Rectal smooth muscle tissue (tissue), 1 donor: ENCODE results near the gene HSPA1L.

Experiments
- H3K27ac ChIP-seq: one replicate; pipeline ENCODE4 v1.7.0; 2013; ENCODE audit warnings: low read depth, low read length, inconsistent platforms
- H3K27me3 ChIP-seq: one replicate; pipeline ENCODE4 v1.7.0; 2013; ENCODE audit warnings: low read length; ENCODE audit not compliant: control insufficient read depth, insufficient read depth
- H3K36me3 ChIP-seq: one replicate; pipeline ENCODE4 v1.7.0; 2013; ENCODE audit warnings: low read length; ENCODE audit not compliant: control insufficient read depth, insufficient read depth
- H3K4me1 ChIP-seq: one replicate; pipeline ENCODE4 v1.7.0; 2013; ENCODE audit warnings: low read length; ENCODE audit not compliant: control insufficient read depth, insufficient read depth
- H3K4me3 ChIP-seq: one replicate; pipeline ENCODE4 v1.7.0; 2013; ENCODE audit warnings: low read length
- H3K9ac ChIP-seq: one replicate; pipeline ENCODE4 v1.7.0; 2013; ENCODE audit warnings: low read length

Gene HSPA1L

GRCh38 chr6:31775184-31775583 lies 39.9 kb downstream of the HSPA1L start:
- Histone ChIP-seq H3K9ac (no peak overlapping the region), H3K4me3 (no peak overlapping the region), H3K4me1 (no peaks in the 10 kb centered on the region), H3K27ac (no peak overlapping the region), H3K36me3 (peaks cover 3% of the 10 kb centered on the region), H3K27me3 (no peaks in the 10 kb centered on the region)

GRCh38 chr6:31771992-31772358 lies 43.1 kb downstream of the HSPA1L start:
- Histone ChIP-seq H3K4me3 (no peak overlapping the region), H3K27me3 (no peaks in the 10 kb centered on the region), H3K36me3 (no peaks in the 10 kb centered on the region), H3K4me1 (no peaks in the 10 kb centered on the region), H3K27ac (no peak overlapping the region), H3K9ac (no peak overlapping the region)

GRCh38 chr6:31770860-31771259 lies 44.2 kb downstream of the HSPA1L start:
- H3K9ac ChIP-seq, result no peak overlapping the region
- no peaks in the 10 kb centered on the region for H3K4me1 ChIP-seq
- no peak overlapping the region for H3K4me3 ChIP-seq
- H3K36me3 ChIP-seq, result no peaks in the 10 kb centered on the region
- H3K27ac ChIP-seq, result no peak overlapping the region
- H3K27me3 ChIP-seq, result no peaks in the 10 kb centered on the region

GRCh38 chr6:31769684-31770371 lies 45.3 kb downstream of the HSPA1L start:
- Histone ChIP-seq H3K27me3 (no peaks in the 10 kb centered on the region), H3K9ac (no peak overlapping the region), H3K36me3 (no peaks in the 10 kb centered on the region), H3K4me3 (no peak overlapping the region), H3K27ac (no peak overlapping the region), H3K4me1 (no peaks in the 10 kb centered on the region)

DNA sequence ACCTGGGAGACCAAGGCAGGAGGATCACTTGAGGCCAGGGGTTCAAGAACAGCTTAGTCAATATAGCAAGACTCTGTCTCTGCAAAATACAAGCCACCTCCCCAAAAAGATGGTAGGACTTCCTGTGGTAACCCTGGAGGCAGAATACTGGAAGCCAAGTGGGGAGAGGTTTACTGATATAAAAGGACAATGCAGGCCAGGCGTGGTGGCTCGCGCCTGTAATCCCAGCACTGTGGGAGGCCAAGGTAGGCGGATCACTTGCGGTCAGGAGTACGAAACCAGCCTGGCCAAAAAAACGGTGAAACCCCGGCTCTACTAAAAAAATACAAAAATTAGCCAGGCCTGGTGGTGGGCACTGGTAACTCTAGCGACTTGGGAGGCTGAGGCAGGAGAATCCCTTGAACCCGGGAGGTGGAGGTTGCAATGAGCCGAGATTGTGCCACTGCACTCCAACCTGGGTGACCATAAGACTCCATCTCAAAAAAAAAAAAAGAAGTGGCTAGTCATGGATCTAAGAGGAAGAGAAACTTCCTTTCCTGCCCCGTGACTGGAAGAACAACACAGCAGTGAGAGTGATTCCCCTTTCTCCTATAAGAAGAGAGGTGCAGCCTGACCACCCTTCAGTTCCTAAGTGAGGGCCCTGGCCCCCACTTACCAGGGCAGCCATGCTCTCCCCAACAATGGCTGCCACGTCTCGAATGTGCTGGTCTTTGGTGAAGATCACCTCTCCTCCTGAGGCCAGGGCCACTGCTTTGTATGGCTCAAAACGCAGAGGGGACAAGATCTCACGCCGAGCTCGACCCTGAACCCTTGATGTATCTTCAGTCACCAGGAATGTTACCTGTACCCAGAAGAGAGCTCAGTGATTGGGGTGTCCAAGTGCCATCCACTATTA lies 46.5 kb downstream of the HSPA1L start:
- H3K36me3 ChIP-seq, result no peaks in the 10 kb centered on the region
- H3K9ac ChIP-seq, result no peak overlapping the region
- no peak overlapping the region for H3K4me3 ChIP-seq
- no peaks in the 10 kb centered on the region for H3K4me1 ChIP-seq
- no peaks in the 10 kb centered on the region for H3K27me3 ChIP-seq
- H3K27ac ChIP-seq, result no peak overlapping the region

GRCh38 chr6:31767096-31767645 lies 47.9 kb downstream of the HSPA1L start:
- no peaks in the 10 kb centered on the region for H3K27me3 ChIP-seq
- no peaks in the 10 kb centered on the region for H3K4me1 ChIP-seq
- H3K27ac ChIP-seq, result no peak overlapping the region
- H3K36me3 ChIP-seq, result no peaks in the 10 kb centered on the region
- H3K4me3 ChIP-seq, result no peak overlapping the region
- H3K9ac ChIP-seq, result no peak overlapping the region

GRCh38 chr6:31765910-31766794 lies 48.9 kb downstream of the HSPA1L start:
- Histone ChIP-seq H3K27ac (no peak overlapping the region), H3K9ac (no peak overlapping the region), H3K36me3 (no peaks in the 10 kb centered on the region), H3K4me3 (peak overlapping the region; percentile 18), H3K4me1 (no peaks in the 10 kb centered on the region), H3K27me3 (no peaks in the 10 kb centered on the region)

DNA sequence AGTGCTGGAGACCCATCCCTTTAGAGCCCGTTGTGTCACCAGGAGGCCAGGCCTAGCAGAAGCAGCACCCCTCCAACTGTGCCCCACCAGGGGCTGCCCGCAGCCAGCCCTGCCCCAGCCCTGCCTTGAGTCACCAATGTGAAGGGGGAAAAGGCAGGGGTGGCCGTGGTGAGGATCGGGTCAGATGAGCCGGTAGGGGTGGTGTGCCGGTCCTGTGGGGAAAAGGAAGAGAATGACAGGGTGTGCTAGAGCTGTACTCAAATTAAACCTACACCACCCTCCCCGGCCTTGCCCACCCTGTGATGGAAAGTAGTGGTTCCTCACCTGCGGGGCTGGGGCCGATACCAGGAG lies 49.5 kb downstream of the HSPA1L start:
- no peaks in the 10 kb centered on the region for H3K36me3 ChIP-seq
- no peak overlapping the region for H3K27ac ChIP-seq
- H3K9ac ChIP-seq, result no peak overlapping the region
- no peak overlapping the region for H3K4me3 ChIP-seq
- H3K4me1 ChIP-seq, result no peaks in the 10 kb centered on the region
- H3K27me3 ChIP-seq, result no peaks in the 10 kb centered on the region

DNA sequence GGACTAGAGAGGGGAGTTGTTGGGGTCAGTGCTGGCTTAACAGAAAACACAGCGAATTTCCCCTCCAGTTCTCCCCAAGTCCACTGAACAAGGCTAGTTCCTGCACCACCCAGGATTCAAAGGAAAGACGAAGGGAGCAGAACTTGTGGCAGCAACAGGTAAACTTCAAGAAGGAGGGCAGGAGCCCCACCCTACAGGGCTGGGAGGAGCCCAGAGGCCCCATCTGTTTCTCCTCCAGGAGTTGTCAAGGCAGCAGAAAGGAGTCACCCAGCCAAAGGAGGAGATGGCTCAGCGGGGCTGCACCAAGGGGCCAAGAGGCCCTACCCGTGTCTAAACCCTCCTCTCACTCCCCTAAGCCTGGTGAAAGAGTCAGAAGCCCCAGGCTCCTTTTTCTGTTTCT lies 50.9 kb downstream of the HSPA1L start:
- Histone ChIP-seq H3K9ac (no peak overlapping the region), H3K27ac (no peak overlapping the region), H3K4me1 (no peaks in the 10 kb centered on the region), H3K27me3 (no peaks in the 10 kb centered on the region), H3K36me3 (no peaks in the 10 kb centered on the region), H3K4me3 (no peak overlapping the region)

DNA sequence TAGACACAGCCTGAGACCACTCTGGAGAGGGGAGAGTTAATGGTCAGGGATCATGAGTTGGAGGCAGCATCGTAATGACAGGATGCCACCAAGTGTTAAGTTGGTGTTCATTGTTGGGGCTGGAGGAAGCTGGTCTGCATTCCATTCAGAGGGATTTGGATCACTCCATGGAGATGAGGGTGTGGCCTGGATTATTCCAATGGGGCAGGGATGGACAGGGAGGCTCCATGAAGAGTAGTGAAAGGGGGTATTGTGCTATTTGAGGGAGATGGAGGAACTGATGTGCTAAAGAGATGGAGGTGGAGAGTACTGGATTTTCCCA lies 51.5 kb downstream of the HSPA1L start:
- Histone ChIP-seq H3K4me1 (no peaks in the 10 kb centered on the region), H3K9ac (no peak overlapping the region), H3K27me3 (no peaks in the 10 kb centered on the region), H3K27ac (no peak overlapping the region), H3K36me3 (no peaks in the 10 kb centered on the region), H3K4me3 (no peak overlapping the region)

- Histone ChIP-seq H3K9ac (no peak overlapping the region), H3K36me3 (no peaks in the 10 kb centered on the region), H3K27me3 (no peaks in the 10 kb centered on the region)
Observed at GRCh38 chr6:31762878-31763618, 52.0 kb downstream of the HSPA1L start.

GRCh38 chr6:31762356-31762755 lies 52.7 kb downstream of the HSPA1L start, which contains the start of gene SAPCD1:
Gene SAPCD1 (plus strand): TSS chr6:31762656. CDS start chr6:31763055, 399 bp downstream.
- H3K4me3 ChIP-seq, result no peak within 1 kb of the TSS
- no peak within 1 kb of the TSS for H3K9ac ChIP-seq
- no peak within 1 kb of the TSS for H3K27ac ChIP-seq
- H3K36me3 ChIP-seq, result no peaks in the 10 kb centered on the region
- H3K4me1 ChIP-seq, result no peaks in the 10 kb centered on the region
- no peaks in the 10 kb centered on the region for H3K27me3 ChIP-seq

More at GRCh38 chr6:31762878-31763618, 52.0 kb downstream of the HSPA1L start:
- H3K4me1 ChIP-seq, result no peaks in the 10 kb centered on the region
- H3K4me3 ChIP-seq, result no peak overlapping the region
- H3K27ac ChIP-seq, result no peak overlapping the region
